Fibroblast of lung (primary cell): ENCODE results near the gene SELENOW. TPM values are rescaled to one million over a fixed set of nuclear protein-coding genes. Genes with fewer than 3 reads are reported as not detected.

Source experiments
- DNase-seq, 2 donors: peaks; one replicate each; pipeline versions ENCODE4 v3.0.0 to v3.0.0-alpha.2; 2010; ENCODE audit warnings: low read depth in 2 of 2
- H2AFZ ChIP-seq: 2 replicates; pipeline ENCODE4 v1.5.1; 2012; ENCODE audit warnings: low read length, control low read depth, inconsistent platforms
- H3K27ac ChIP-seq: 2 replicates; pipeline ENCODE4 v1.5.1; 2011; ENCODE audit warnings: low read length, control low read depth; ENCODE audit not compliant: insufficient read depth
- H3K27me3 ChIP-seq: 2 replicates; pipeline ENCODE4 v1.5.1; 2011; ENCODE audit warnings: mild to moderate bottlenecking, low read length; ENCODE audit not compliant: control insufficient read depth, insufficient read depth
- H3K36me3 ChIP-seq: 2 replicates; pipeline ENCODE4 v1.5.1; 2011; ENCODE audit warnings: low read length; ENCODE audit not compliant: control insufficient read depth, insufficient read depth
- H3K4me1 ChIP-seq: 2 replicates; pipeline ENCODE4 v1.5.1; 2011; ENCODE audit warnings: low read length; ENCODE audit not compliant: control insufficient read depth, insufficient read depth; ENCODE audit errors: extremely low read depth
- H3K4me2 ChIP-seq: 2 replicates; pipeline ENCODE4 v1.5.1; 2011; ENCODE audit warnings: low read length, control low read depth; ENCODE audit not compliant: insufficient read depth; ENCODE audit errors: extremely low read depth
- H3K4me3 ChIP-seq, 4 experiments: fragments of 200-600 bp in 1 of 4; sonication (generic) in 1 of 4; replicated peaks in 1 of 4; 2 replicates each; pipeline ENCODE4 v1.5.1; 2011 to 2016; ENCODE audit warnings: low read length in 4 of 4, low read depth in 3 of 4, mild to moderate bottlenecking in 3 of 4, control low read depth in 2 of 4, inconsistent platforms in 1 of 4, mixed read lengths in 1 of 4; ENCODE audit not compliant: insufficient read depth in 1 of 4; ENCODE audit errors: control extremely low read depth in 1 of 4
- H3K79me2 ChIP-seq: 2 replicates; pipeline ENCODE4 v1.5.1; 2012; ENCODE audit warnings: mild to moderate bottlenecking, low read length, inconsistent platforms; ENCODE audit not compliant: control insufficient read depth, insufficient read depth
- H3K9ac ChIP-seq: 2 replicates; pipeline ENCODE4 v1.5.1; 2011; ENCODE audit warnings: mild to moderate bottlenecking, low read length, control low read depth; ENCODE audit not compliant: insufficient read depth
- H3K9me3 ChIP-seq: 2 replicates; pipeline ENCODE4 v1.5.1; 2012; ENCODE audit warnings: low read depth, low read length; ENCODE audit not compliant: control insufficient read depth, insufficient read depth
- H4K20me1 ChIP-seq: 2 replicates; pipeline ENCODE4 v1.5.1; 2011; ENCODE audit warnings: low read length; ENCODE audit not compliant: control insufficient read depth, insufficient read depth; ENCODE audit errors: extremely low read depth
- EZH2 ChIP-seq: IDR thresholded peaks from 2 replicates; pipeline ENCODE4 v1.5.1; 2012; ENCODE audit warnings: low read length, control low read depth, mild to moderate bottlenecking; ENCODE audit errors: missing control alignments
- polyA plus RNA-seq, 2 donors: library from polyadenylated mRNA; depleted of rRNA in 1 of 2; stranded (reverse) in 1 of 2; unstranded in 1 of 2; fragments of >200 nt; gene quantifications; 2 replicates each; pipeline ENCODE4 v1.2.1, GENCODE V29; 2011 to 2012; ENCODE audit warnings: missing spikeins in 1 of 2
- total RNA-seq: library from RNA; depleted of rRNA; stranded (reverse); fragments of >200 nt; gene quantifications from 2 replicates; pipeline ENCODE4 v1.2.1, GENCODE V29; 2014
- TF ChIP-seq, protein P1 (sequence below), 2 donors: IDR thresholded peaks in 1 of 2; conservative IDR thresholded peaks in 1 of 2; 1 replicate in 1 of 2; 2 replicates in 1 of 2; pipeline ENCODE4 v1.5.1; 2011 to 2012; ENCODE audit warnings: low read length in 2 of 2, control low read depth in 1 of 2, inconsistent platforms in 1 of 2, low read depth in 1 of 2, mild to moderate bottlenecking in 1 of 2

The SELENOW gene
- total and polyA plus RNA-seq, 2 donors (not counting 1 experiment from before 2014, with no cell fraction given): 155 to 250 TPM

DNA sequence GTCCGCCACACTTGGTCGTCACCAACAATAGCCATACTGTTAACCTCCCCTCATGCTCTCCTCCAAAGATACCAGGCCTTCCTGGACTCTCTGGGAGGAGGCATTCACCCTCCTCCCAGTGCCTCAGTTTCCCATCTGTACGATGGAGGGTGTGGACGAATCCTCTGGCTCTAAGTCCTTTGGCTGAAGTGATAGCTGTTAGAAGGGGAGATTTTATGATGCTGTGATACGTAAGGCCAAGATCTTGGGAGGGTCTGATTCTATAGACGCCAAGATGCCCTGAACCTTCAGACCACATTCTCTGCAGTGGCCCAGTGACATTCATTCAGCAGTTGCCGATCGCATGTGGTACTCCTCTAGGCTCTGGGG lies 48.0 kb upstream of the SELENOW start:
- Histone ChIP-seq H4K20me1 (no peaks in the 10 kb centered on the region), H3K36me3 (peaks cover 35% of the 10 kb centered on the region), H2AFZ (no peak overlapping the region), H3K79me2 (peaks cover 63% of the 10 kb centered on the region), H3K9ac (no peak overlapping the region), H3K4me2 (no peak overlapping the region), H3K4me3 (no peak overlapping the region), H3K27me3 (no peaks in the 10 kb centered on the region), H3K27ac (peak overlapping the region; percentile 34), H3K9me3 (no peaks in the 10 kb centered on the region), H3K4me1 (peaks cover 28% of the 10 kb centered on the region)
- no peak for DNase-seq
- TF ChIP-seq, protein P1, sequence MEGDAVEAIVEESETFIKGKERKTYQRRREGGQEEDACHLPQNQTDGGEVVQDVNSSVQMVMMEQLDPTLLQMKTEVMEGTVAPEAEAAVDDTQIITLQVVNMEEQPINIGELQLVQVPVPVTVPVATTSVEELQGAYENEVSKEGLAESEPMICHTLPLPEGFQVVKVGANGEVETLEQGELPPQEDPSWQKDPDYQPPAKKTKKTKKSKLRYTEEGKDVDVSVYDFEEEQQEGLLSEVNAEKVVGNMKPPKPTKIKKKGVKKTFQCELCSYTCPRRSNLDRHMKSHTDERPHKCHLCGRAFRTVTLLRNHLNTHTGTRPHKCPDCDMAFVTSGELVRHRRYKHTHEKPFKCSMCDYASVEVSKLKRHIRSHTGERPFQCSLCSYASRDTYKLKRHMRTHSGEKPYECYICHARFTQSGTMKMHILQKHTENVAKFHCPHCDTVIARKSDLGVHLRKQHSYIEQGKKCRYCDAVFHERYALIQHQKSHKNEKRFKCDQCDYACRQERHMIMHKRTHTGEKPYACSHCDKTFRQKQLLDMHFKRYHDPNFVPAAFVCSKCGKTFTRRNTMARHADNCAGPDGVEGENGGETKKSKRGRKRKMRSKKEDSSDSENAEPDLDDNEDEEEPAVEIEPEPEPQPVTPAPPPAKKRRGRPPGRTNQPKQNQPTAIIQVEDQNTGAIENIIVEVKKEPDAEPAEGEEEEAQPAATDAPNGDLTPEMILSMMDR (conservative IDR thresholded peaks at IDR 0.05 in 1 of 2, IDR thresholded peaks at IDR 0.05 in 1 of 2; ENCODE audit: low read depth in 1 of 2, low read length in 2 of 2): no peak
- TF ChIP-seq EZH2: no peak

DNA sequence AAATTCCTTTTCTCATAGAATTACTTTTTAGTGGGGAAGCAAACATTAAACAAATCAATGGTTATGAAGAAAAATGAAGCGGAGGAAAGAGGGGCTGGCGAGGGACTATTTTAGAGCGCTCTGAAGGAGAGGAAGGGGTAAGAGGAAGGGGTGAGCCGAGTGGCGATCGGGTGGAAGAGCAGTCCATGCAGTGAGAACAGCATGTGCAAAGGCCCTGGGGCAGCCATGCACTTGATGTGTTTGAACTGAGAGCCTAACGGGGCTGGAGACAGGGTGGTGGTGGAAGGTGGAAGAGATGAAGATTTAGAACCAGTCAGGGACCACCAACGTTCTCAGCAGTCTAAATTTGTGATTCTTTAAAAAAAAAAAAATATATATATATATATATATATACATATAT lies 47.6 kb upstream of the SELENOW start:
- no peak for DNase-seq
- no peak overlapping the region for H3K27ac ChIP-seq
- no peak overlapping the region for H3K4me2 ChIP-seq
- H3K4me3 ChIP-seq: no peak overlapping the region
- no peaks in the 10 kb centered on the region for H3K9me3 ChIP-seq
- peaks cover 31% of the 10 kb centered on the region for H3K36me3 ChIP-seq
- H3K9ac ChIP-seq: no peak overlapping the region
- no peaks in the 10 kb centered on the region for H3K27me3 ChIP-seq
- peaks cover 26% of the 10 kb centered on the region for H3K4me1 ChIP-seq
- peaks cover 59% of the 10 kb centered on the region for H3K79me2 ChIP-seq
- H4K20me1 ChIP-seq: no peaks in the 10 kb centered on the region
- TF ChIP-seq EZH2: no peak
- TF ChIP-seq, protein P1 (conservative IDR thresholded peaks at IDR 0.05 in 1 of 2, IDR thresholded peaks at IDR 0.05 in 1 of 2; ENCODE audit: low read depth in 1 of 2, low read length in 2 of 2): no peak
- no peak overlapping the region for H2AFZ ChIP-seq

DNA sequence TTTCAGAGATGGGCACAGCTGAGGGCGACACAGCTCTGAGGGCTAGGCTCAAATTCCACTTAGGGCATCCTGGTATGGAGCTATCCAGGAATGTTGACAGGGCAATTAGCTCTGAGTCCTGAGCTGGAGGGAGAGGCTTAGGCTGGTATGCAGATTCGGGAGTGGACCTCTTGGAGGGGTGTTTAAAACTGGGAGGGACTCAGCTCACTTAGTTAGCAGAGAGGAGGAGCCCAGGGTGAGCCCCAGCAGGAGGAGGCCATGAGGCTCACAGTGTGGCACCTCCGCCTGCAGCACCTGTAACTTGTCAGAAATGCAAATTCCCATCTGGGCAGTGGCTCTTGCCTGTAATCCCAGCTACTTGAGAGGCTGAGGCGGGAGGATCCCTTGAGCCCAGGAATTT lies 43.4 kb upstream of the SELENOW start:
- Histone ChIP-seq H3K27me3 (no peaks in the 10 kb centered on the region), H3K4me2 (no peak overlapping the region), H2AFZ (no peak overlapping the region), H3K9me3 (no peaks in the 10 kb centered on the region), H3K27ac (no peak overlapping the region), H4K20me1 (no peaks in the 10 kb centered on the region), H3K36me3 (peaks cover 23% of the 10 kb centered on the region), H3K4me1 (peaks cover 4% of the 10 kb centered on the region), H3K9ac (no peak overlapping the region), H3K79me2 (peaks cover 34% of the 10 kb centered on the region), H3K4me3 (no peak overlapping the region)
- TF ChIP-seq, protein P1 (conservative IDR thresholded peaks at IDR 0.05 in 1 of 2, IDR thresholded peaks at IDR 0.05 in 1 of 2; ENCODE audit: low read depth in 1 of 2, low read length in 2 of 2): no peak
- no peak for TF ChIP-seq EZH2
- no peak for DNase-seq
